IPS-NIHi11 (cell line): ENCODE results near the gene SELENOT.

Experiments used
- DNase-seq: peaks from one replicate; pipeline ENCODE4 v3.0.0; 2012; ENCODE audit warnings: mixed read lengths, low spot score

SELENOT gene

GRCh38 chr3:150662410-150663200 lies 59.5 kb downstream of the SELENOT start:
- DNase-seq: no peak

GRCh38 chr3:150663461-150663860 lies 60.3 kb downstream of the SELENOT start:
- DNase-seq: no peak

GRCh38 chr3:150666167-150666566 lies 63.0 kb downstream of the SELENOT start:
- no peak for DNase-seq

- DNase-seq: no peak
These were observed 70.8 kb downstream of the SELENOT start for GRCh38 chr3:150673966-150674365.

- DNase-seq: no peak
These were observed 72.5 kb downstream of the SELENOT start for GRCh38 chr3:150675587-150675986.
